Kidney (tissue), 14 donors: ENCODE data around the gene GRIA1. TPM values are rescaled to one million over a fixed set of nuclear protein-coding genes. Genes with fewer than 3 reads are reported as not detected.

Experiments used
- DNase-seq, 5 donors: peaks; one replicate each; pipeline ENCODE4 v3.0.0-alpha.2; 2013 to 2020
- FAIRE-seq: peaks from 2 replicates; lab custom pipeline; 2012; peaks lifted over from hg19 to GRCh38; lab: Jason Lieb, UNC
- H3K27ac ChIP-seq, 2 donors: one replicate each; pipeline ENCODE4 v1.7.0; 2013; ENCODE audit warnings: low read depth in 2 of 2, low read length in 2 of 2, inconsistent platforms in 1 of 2
- H3K27me3 ChIP-seq: one replicate; pipeline ENCODE4 v1.7.1; 2013; ENCODE audit warnings: low read length, inconsistent platforms; ENCODE audit not compliant: control insufficient read depth, insufficient read depth
- H3K36me3 ChIP-seq, 3 donors: one replicate each; pipeline versions ENCODE4 v1.7.0 to v1.7.1; 2013; ENCODE audit warnings: low read length in 3 of 3, control low read depth in 1 of 3, inconsistent platforms in 1 of 3; ENCODE audit not compliant: insufficient read depth in 3 of 3, control insufficient read depth in 2 of 3
- H3K4me1 ChIP-seq, 3 donors: one replicate each; pipeline versions ENCODE4 v1.7.0 to v1.7.1; 2013; ENCODE audit warnings: low read length in 3 of 3, inconsistent platforms in 1 of 3, low read depth in 1 of 3; ENCODE audit not compliant: control insufficient read depth in 2 of 3, insufficient read depth in 2 of 3
- H3K4me3 ChIP-seq, 3 donors: one replicate each; pipeline versions ENCODE4 v1.7.0 to v1.8.1; 2013; ENCODE audit warnings: low read length in 3 of 3, control low read depth in 1 of 3, inconsistent platforms in 1 of 3
- H3K9ac ChIP-seq, 3 donors: one replicate each; pipeline versions ENCODE4 v1.7.0 to v1.7.1; 2013; ENCODE audit warnings: low read length in 3 of 3, control low read depth in 1 of 3, inconsistent platforms in 1 of 3
- H3K9me3 ChIP-seq, 3 donors: one replicate each; pipeline versions ENCODE4 v1.7.0 to v1.7.1; 2013; ENCODE audit warnings: low read length in 3 of 3, control low read depth in 1 of 3, inconsistent platforms in 1 of 3; ENCODE audit not compliant: control insufficient read depth in 2 of 3, insufficient read depth in 1 of 3
- intact Hi-C: fragments of 100-400 bp; cut with DNase I; formaldehyde crosslinking; loops from one replicate; pipeline ENCODE4 v1.11.1; 2022
- polyA plus RNA-seq: library from polyadenylated mRNA; stranded (reverse); fragments of 350-450 nt; fragmentation: Illumina TruSeq; extraction: RNeasy Lipid Tissue Mini Kit (QIAGEN cat#74804); gene quantifications from one replicate; pipeline ENCODE4 v1.2.3, GENCODE V29; 2014; ENCODE audit warnings: low read depth, low replicate concordance; ENCODE audit not compliant: insufficient read depth
- total RNA-seq: library from RNA; stranded (reverse); fragmentation: NEBNext Ultra II Directional; extraction: Animal tissue kit (Norgen Biotek cat#: 25700); gene quantifications from one replicate; pipeline ENCODE4 v1.2.1, GENCODE V29; 2021
- TF ChIP-seq, protein P1 (sequence below): IDR thresholded peaks from 3 replicates; pipeline ENCODE4 v1.5.1; 2012; ENCODE audit warnings: mild to moderate bottlenecking, moderate library complexity, borderline replicate concordance; ENCODE audit not compliant: insufficient read depth; ENCODE audit errors: extremely low read depth
- donor health status: control.
- donor health status: control.
- donor health status: control.
- donor health status: control.
- donor health status: control.
- donor health status: DM: yes; HTN: yes; CAD: no.
- donor health status: Normal renal cell carcinoma (clear cell type).

The GRIA1 gene
- total and polyA plus RNA-seq, 2 donors from 2014 or later, result 0.50 TPM; not detected in 1

DNA sequence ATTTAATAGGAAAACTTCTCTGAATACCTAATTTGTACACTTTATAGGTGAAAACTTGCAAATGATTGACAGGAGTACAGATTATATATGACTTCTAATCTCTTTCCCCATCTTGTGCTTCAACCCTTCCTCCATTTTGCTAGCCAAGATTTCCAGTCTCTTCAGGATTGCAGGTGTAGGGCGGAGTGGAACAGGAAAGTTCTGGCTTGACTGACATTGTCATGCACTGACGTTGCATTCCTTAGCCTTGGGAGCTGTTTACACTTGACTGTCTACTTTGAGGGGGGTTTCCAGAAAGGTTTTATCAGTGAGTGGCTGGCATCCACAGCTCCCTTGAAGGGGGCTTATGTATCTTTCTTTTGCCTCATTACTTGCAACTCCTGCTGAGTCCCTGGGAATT is 34.1 kb upstream of the GRIA1 start:
- no peak overlapping the region for H3K27ac ChIP-seq
- TF ChIP-seq, protein P1, sequence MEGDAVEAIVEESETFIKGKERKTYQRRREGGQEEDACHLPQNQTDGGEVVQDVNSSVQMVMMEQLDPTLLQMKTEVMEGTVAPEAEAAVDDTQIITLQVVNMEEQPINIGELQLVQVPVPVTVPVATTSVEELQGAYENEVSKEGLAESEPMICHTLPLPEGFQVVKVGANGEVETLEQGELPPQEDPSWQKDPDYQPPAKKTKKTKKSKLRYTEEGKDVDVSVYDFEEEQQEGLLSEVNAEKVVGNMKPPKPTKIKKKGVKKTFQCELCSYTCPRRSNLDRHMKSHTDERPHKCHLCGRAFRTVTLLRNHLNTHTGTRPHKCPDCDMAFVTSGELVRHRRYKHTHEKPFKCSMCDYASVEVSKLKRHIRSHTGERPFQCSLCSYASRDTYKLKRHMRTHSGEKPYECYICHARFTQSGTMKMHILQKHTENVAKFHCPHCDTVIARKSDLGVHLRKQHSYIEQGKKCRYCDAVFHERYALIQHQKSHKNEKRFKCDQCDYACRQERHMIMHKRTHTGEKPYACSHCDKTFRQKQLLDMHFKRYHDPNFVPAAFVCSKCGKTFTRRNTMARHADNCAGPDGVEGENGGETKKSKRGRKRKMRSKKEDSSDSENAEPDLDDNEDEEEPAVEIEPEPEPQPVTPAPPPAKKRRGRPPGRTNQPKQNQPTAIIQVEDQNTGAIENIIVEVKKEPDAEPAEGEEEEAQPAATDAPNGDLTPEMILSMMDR, result no peak
- H3K4me1 ChIP-seq, result no peaks in the 10 kb centered on the region
- intact Hi-C loops, result no loop called here
- no peaks in the 10 kb centered on the region for H3K36me3 ChIP-seq
- H3K27me3 ChIP-seq, result no peaks in the 10 kb centered on the region
- no peak overlapping the region for H3K9ac ChIP-seq
- H3K9me3 ChIP-seq, result no peaks in the 10 kb centered on the region
- no peak for DNase-seq
- FAIRE-seq, result no peak
- no peak overlapping the region for H3K4me3 ChIP-seq

DNA sequence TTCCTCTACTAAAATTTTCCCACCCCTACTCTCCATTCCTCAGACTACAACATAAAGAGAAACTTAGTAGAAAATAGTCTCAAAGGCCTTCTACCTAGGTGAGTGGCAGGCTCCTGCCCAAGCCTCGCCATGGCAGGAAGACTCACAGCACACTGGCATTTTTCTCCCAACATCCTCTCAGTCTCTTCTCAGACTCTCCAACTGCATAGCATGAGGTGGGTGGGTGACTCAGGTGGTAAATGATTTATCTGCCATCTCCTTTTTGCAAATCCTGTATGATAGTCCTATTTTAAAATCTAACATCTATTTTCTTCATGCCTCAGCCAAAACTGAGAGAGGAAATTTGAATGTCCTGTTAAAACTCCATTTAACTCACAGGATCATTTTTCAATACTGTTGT is 33.5 kb upstream of the GRIA1 start:
- Histone ChIP-seq H3K9ac (no peak overlapping the region), H3K27ac (no peak overlapping the region), H3K36me3 (no peaks in the 10 kb centered on the region), H3K4me1 (no peaks in the 10 kb centered on the region), H3K9me3 (no peaks in the 10 kb centered on the region), H3K27me3 (no peaks in the 10 kb centered on the region), H3K4me3 (no peak overlapping the region)
- TF ChIP-seq, protein P1, result no peak
- DNase-seq (no peak), FAIRE-seq (no peak)
- intact Hi-C loops, result no loop called here

DNA sequence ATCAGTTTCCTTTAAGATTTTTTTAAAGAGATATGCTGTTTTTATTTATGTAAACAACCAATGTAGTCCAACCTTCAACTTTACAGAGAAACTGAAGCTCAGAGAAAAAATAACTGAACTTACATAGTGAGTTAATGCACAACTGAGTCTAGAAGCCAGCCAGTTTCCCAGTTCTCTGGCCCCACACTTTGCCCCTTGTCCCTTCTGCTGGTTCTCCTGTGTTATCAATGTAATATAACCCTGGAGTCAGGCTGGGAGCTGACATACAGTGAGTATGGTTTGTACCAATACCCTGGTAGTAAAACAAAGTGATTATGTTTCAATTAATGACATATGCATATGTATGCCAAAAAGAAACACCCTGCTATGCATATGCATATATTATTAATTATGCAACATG is 32.2 kb upstream of the GRIA1 start:
- Histone ChIP-seq H3K4me1 (no peaks in the 10 kb centered on the region), H3K9ac (no peak overlapping the region), H3K27ac (no peak overlapping the region), H3K36me3 (no peaks in the 10 kb centered on the region), H3K9me3 (no peaks in the 10 kb centered on the region), H3K4me3 (no peak overlapping the region), H3K27me3 (no peaks in the 10 kb centered on the region)
- intact Hi-C loops, result no loop called here
- FAIRE-seq, result no peak
- peak in 1 of 5 donors; percentile 2 for DNase-seq
- TF ChIP-seq, protein P1, result no peak
